A204.1 (cell line): Measurements from ENCODE around the gene FYN.
"Not testable (repeated sequence)": the region's sequence is repeated elsewhere in the genome, so short reads cannot be mapped to it uniquely, and the experiment has no call there.

Experiments used
- FAIRE-seq: peaks from 2 replicates; lab custom pipeline; 2012; peaks lifted over from hg19 to GRCh38; lab: Jason Lieb, UNC

FYN gene

GRCh38 chr6:111706841-111707391 is 166.3 kb downstream of the FYN start:
- FAIRE-seq = no peak

- no peak for FAIRE-seq
Measured at GRCh38 chr6:111703723-111704122, 169.5 kb downstream of the FYN start.

DNA sequence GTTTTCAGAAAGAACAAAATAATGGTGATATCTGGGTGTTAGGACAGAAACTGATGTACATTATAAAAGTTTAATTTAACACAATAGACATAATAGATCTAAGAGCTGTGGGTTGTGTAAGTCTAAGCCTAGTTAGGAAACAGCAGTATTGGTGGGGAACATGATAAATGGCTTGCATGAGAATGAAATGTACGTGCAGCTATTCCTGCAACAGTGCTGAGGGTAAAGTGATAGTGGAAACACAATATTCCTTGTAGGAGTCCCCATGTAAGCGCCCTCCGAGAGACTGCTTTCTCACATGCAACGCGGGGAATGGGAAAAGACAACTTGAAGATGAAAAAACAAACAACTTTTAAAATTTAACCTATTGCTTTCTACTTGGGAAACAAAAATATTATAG is 171.0 kb downstream of the FYN start:
- no peak for FAIRE-seq

DNA sequence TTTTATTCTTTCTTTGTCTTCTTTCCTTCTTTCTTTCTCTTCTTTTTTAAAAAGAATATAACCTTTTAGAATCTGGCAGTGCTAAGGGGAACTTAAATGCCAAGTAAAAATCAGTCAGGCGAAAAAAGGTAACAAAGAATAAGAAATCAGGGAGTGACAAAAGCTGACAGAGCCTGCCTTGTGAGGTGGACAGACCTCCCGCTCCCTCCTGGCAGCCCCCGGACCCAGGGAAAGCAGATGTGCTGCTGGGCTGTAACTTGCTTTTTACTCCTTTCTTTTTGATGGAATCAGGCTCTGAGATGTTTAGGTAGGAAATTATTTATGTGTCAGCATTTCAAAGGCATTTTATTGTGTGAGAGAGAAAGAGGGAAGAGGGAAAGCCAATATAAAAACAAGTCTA is 172.1 kb downstream of the FYN start:
- no peak for FAIRE-seq

GRCh38 chr6:111700135-111700690 is 173.0 kb downstream of the FYN start:
- no peak for FAIRE-seq

DNA sequence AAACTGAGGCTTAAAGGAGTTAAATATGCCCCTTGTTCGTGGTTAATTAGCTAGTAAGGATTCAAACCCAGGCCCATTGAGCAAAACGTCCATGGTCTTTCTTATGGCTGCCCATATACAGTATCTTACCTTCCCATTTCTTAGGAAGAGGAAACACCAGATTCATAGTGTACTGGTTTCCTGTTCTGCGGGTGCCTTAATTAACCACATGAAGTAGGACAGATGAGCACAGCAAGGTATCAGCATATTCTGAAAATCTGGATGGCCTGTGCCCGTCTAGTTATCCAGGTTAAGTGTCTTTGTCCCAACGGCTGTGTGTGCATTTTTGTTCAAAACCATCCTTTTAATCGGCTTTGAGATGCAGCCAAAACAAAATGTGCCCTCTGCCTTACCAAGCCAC is 174.1 kb downstream of the FYN start:
- no peak for FAIRE-seq

DNA sequence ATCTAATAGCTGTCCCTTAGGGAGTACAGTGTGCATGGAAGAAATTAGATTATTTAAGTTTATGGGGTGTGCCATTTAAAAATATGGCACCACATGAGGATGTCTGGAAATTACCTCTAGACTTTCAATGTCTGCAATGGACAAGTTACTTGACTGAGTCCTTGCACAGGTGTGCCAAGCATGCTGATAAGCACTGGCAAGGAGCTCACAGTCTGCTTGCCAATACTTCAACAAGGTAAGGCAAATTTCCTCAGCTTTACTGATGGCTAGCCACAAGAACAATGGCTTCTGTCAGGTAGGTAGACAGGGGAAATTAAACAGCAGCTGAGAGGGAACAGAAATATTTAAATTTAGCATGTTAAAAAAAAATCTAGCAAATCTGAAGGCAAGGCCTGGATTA is 176.4 kb downstream of the FYN start:
- FAIRE-seq = no peak

DNA sequence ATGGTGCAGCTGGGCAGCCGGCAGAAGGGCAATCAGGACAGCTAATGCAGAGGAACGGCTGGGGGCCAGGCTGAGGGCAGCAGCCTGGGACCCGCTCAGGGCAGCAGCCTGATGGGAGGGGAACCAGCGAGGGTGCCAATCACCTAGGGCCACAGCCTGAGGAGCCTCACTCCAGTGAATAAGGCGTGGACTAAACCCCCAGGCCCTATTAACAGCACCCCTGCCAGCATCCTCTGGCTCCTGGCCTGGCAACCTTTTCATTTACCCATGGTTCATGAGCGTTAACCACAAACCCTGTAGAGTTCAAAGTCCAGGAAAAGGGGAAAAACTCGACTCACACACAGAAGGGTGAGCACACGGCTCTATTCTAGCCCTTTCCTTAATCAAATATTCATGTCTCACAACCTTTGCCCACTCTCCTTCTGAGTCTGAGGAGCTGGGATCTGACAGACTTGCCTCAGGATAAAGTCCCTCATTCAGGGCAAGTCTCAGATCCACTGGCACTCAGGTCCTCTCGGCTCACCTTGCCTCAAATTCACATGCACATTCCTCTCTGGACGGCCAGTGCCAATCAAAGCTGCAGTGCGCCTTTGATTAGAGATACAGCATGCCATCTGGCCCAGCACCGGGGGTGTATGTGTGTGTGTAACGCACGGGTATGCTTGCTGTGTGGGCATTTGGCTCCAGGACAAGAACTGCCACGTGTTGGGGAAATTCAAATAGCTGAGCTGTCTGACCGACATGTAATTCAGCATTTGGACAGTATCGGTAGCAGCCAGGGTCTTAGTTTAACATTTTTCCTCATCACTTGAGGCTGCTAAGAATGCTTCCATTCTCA is 180.7 kb downstream of the FYN start:
- FAIRE-seq = no peak

- FAIRE-seq = no peak
Measured at GRCh38 chr6:111691345-111692225, 181.7 kb downstream of the FYN start.

DNA sequence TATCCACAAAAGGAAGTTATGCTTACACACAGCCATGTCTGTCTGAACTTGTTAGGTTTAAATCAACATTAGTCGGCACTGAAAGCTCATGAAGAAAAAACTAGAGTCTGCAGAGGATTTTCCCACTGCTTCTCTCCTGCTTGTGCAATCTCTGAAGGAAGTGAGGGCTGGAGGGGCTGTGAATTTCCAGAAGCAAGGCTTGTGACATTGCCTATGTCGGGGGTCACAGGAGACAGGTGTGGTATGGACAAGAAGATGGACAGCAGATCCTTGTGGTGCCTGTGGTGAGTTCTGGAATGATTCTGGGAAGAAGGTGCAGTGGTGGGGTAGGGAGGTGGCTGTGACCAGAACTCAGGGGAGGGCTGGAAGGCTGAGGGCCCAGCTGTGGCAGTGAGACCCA is 183.3 kb downstream of the FYN start:
- no peak for FAIRE-seq

- FAIRE-seq = no peak
Measured at GRCh38 chr6:111689419-111689818, 183.8 kb downstream of the FYN start.

DNA sequence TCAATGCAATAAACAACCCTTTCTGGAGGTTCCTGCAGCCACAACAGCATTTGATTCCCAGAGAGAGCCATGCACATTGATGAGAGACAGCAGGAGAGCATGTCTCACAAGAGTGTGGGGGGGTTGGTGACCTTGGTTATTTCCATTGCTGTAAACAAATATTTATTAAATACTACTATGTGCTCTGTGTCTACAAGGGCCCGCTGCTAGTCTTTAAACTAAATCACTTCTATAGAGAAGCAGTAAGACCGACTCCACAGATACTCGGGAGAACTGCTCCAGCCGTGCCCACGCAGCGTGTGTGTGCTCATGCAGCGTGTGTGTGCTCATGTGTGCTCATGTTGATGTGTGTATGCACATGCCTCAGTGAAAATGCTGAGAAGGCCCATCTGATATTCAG is 184.9 kb downstream of the FYN start:
- FAIRE-seq = no peak

DNA sequence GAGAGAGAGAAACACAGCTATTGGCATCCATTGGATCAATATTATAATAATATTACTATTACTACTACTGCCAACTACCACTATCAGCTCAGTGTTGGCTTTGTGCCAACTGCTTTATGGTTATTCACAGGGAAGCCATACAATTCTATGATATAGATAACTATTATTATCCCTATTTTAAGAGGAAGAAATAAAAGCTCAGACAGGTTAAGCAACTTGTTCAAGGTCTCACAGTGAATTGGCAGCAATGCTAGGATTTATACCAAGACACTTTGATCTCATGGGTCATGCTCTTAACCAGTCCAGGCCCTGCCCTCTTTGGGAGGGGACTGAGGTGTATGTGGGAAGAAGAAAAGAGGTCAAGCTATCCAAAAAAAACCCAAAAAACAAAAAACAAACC is 185.6 kb downstream of the FYN start:
- FAIRE-seq = no peak

DNA sequence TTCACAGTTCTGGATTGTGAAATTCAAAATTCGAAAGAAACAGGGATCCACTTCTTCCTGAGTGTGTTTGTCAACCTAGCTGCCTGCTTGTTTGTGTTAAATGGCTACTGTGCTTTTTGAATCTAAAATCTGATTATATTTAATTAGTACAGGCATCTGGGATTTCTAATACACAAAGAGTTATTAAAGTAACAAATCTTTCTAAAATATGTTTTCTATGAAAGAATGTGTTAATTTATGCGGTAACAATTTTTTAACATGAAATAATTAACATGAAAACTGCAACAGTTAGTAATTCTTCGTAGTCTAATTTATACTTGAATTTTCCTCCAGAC is 186.4 kb downstream of the FYN start:
- FAIRE-seq = no peak

GRCh38 chr6:111686249-111686931 is 186.9 kb downstream of the FYN start:
- FAIRE-seq = no peak

GRCh38 chr6:111685526-111685925 is 187.7 kb downstream of the FYN start:
- FAIRE-seq = no peak

DNA sequence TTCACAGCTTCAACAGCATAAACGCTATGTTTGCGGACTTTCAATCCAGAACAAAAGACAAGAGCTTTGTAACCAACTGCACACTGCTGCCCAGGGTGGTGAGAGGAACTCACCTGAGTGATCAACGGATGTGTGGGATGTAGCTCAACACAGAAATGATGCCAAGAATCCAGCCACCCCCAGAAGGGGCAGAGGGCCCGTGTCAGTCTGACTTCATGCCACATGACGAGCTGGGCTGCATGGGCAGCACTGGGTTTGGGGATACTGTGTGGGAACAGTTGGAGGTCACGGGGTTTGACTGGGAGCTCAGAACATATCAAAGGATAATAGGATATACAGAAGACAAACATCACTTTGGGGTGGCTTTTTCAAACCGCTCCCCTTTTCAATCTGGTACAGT is 188.2 kb downstream of the FYN start:
- no peak for FAIRE-seq

DNA sequence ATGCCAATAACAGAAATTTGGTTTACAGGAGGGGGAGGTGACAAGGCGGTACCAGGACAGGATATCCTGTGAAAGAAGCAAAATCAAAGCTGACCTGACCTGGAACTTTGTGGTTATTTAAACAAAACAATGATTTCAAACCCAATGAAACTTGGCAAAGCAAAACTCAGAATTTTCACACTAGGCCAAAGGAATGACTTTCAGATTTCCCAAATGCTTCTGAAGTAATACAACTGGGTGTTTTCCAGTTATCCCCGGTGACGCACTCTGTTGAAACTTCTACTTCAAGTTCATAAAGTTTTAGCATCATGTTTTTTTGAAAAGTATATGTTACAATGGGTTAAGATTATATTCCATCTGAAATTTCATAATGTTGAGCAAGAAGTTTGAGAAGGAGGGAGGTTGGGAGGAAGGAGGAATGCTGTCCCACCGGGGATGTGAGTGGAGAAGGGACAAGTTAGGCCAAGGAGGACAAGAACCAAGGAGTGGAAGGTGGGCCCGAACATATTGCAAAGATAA is 189.4 kb downstream of the FYN start:
- FAIRE-seq = no peak

- no peak for FAIRE-seq
Measured at GRCh38 chr6:111683157-111683556, 190.1 kb downstream of the FYN start.

DNA sequence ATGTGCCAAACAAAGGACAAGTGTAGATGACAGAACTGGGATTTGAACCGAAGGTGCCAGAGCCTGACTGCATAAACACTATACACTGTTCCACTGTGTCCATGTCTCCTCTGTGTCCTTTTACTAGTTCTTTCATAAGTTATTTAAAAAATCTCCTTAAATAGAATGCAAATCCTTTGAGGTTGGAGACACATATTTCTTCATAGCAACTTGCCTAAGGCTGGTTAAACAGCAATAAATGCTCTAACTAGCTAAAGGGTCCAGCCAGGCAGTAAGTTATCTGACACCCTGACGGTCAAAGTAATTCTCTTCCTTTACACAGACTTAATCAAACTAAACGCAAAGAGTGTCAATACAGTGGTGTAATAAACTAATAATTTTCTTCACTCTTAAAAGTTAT is 191.4 kb downstream of the FYN start:
- no peak for FAIRE-seq

DNA sequence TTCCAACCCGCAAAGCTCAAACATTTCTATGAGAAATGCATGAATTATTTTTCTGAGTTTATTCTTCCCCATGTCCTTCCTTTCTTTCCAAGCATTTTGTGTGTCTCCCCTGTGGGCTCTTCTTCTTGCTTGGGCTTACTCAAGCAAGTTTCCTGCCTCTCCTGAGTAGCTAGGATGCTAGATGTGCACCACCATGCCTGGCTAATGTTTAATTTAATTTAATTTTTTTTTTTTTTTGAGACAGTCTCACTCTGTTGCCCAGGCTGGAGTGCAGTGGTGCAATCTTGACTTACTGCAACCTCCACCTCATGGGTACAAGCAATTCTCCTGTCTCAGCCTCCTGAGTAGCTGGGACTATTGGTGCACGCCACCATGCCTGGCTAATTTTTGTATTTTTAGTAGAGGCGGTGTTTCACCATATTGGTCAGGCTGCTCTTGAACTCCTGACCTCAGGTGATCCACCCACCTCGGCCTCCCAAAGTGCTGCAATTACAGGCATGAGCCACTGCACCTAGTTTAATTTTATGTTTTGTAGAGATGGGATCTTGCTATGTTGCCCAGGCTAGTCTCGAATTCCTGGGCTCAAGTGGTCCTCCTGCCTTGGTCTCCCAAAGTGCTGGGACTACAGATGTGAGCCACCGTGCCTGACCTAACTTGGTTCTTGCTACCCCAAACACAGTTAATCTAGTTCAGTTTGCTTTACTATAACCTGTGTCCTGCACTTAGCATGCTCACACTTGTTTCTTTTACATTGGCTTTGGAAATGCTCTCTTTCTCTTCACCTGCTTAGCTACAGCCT is 192.2 kb downstream of the FYN start:
- not testable (repeated sequence) for FAIRE-seq
